Renal pelvis (tissue), 4 donors: Measurements from ENCODE around the gene CBFB. TPM values are rescaled to one million over a fixed set of nuclear protein-coding genes. Genes with fewer than 3 reads are reported as not detected.
"Not testable (repeated sequence)": the region's sequence is repeated elsewhere in the genome, so short reads cannot be mapped to it uniquely, and the experiment has no call there.

Experiments
- DNase-seq: peaks from one replicate; pipeline ENCODE4 v3.0.0-alpha.2; 2013
- polyA plus RNA-seq, 3 donors: library from polyadenylated mRNA; unstranded; fragments of 120-200 nt; gene quantifications; one replicate each; pipeline ENCODE4 v1.2.1, GENCODE V29; 2013; ENCODE audit not compliant: insufficient read length in 3 of 3

Gene CBFB
- polyA plus RNA-seq, 3 donors, result 65.4 to 70.1 (median 67.9) TPM

DNA sequence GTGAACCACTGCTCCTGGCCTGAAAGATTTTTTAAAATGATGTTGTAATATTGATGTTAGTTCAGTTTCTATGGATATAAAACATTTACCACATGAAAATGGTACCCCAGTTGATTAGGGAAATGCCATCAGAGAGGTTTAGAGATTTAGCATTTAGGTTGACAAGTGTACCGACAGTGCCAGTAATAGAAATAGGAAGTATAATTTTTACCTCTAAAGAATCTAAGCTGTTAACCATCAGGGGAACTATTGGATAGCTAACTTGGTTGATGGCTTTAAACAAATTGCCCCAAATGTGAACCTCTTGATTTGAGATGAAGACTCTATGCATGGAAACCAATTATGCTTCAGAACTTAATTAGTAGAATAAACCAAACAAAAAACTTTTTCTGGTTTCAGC is 6.4 kb downstream of the CBFB start:
- DNase-seq, result no peak

DNA sequence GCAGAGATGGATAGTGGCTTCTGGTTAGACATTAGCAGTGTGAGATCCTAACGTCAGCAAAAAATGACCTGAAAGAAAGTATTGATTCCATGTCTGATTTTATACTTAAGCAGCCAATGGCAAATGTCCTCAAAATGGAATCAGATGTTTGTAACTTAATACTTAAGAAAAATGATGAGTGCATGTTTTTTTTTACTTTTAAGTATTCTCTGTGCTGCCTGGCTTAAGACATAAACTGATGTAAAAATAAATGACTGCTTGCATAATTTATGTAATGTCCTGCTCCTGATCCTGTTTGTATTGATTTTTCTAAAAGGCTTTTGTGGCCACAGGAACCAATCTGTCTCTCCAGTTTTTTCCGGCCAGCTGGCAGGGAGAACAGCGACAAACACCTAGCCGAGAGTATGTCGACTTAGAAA is 7.4 kb downstream of the CBFB start:
- no peak for DNase-seq

DNA sequence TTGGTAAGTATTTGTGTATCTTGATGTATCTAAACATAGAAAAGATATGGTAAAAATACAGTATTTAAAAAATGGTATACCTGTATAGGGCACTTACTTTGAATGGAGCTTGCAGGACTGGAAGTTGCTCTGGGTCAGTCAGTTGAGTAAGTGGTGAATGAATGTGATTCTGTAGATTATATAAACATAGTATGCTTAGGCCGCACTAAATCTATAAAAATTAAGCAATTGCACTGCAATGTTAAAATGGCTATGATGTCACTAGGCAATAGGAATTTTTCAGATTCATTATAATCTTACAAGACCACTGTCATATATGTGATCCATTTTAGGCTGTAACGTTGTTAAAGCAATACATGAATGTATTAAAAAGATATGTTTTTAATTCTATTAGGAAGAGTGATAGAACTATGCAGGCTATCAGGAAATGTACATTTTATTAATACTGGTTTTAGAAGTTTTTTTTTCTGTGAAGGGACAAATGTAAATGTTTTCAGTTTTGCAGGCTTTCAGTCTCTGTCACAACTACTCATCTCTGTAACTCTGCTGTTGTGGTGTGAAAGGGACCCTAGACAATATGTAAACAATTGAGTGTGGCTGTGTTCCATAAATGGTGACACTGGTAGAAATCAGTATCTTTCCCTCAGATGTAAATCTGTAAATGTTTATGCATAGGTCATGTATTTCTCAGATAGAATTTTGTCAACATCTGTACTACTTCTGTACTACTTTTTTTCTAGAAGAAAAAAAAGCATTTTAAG is 10.5 kb downstream of the CBFB start:
- no peak for DNase-seq

DNA sequence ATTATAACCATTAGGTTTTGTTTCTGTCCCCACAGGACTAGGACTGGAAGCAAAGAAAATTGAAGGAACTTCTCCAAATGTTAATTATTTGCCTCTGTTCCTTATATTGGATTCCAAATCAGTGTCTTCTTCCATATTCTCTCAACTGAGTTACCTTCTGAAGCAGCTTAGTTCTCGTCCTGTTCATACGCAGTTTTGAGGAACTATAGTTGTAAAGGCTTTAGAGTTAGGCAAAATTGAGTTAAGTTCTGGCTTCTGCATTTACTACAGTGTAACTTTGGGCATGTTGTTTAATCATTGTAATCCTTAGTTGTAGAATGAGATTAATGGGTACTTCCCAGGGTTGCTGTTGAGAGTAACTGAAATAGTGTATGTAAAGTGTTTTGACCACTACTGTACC is 11.2 kb downstream of the CBFB start:
- DNase-seq, result no peak

- DNase-seq, result no peak
Measured at GRCh38 chr16:67040906-67041305, 12.0 kb downstream of the CBFB start.

- DNase-seq, result not testable (repeated sequence)
Measured at GRCh38 chr16:67041520-67041919, 12.6 kb downstream of the CBFB start.

DNA sequence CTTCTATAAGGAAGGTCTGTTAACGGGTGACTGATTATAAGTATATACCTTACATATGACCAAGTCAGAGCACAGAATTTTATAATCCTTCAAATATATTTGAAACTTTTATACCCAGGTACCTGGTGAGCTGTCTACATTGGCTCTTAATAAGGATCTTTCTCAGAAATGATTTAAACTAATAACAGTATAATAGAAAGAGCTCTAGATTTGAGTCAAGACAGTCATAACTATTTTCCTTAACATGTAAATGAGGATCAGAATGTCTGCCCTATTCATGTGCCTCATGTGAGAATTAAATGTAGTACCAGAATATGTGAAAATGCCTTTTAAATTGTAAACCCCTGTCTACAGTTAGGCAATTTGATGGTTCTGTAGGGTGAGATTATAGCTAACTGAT is 14.5 kb downstream of the CBFB start:
- DNase-seq, result no peak

DNA sequence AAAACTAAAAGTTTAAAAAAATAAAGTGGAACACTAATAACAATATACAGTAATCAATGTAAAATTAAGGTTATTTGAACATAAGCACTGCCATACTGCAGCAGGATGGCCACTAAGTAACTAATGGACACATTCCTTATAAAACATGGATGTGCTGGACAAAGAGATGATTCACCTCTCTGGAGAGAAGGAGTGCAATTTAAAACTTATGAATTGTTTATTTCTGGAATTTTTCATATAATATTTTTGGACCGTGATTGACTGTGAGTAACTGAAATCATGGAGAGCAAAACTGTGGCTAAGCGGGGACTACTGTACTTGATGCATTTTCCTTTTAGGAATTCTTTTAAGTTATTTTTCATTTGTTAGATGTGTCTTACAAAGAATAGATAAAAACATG is 21.8 kb downstream of the CBFB start:
- no peak for DNase-seq

- DNase-seq, result no peak
Measured at GRCh38 chr16:67052399-67052798, 23.4 kb downstream of the CBFB start.

DNA sequence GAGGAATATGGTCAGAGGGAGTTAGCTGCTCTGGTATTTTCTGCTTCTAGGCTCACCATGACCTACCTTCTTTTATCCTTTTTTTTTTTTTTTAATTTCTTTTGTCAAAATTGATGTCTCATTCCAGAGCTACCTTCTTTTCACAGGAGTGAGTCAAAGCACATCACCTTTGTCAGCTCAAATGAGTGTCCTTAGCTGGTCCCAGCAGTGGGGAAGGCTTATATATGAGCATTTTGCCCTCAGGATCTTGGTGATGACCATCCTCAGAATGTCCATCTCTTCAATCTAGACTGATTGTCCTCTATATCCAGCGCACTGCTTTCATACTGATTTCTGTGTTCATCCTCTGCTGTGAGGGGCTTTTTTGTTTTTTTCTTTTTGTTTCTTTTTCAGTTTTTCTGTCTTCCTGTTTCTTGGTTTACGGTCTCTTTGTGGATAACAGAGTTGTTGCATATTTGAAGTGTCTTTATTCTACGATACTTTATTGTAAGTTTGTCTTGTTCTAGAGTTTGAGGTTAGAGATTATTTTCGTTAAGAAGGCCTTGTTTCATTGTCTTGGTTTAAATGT is 24.9 kb downstream of the CBFB start:
- DNase-seq, result no peak

DNA sequence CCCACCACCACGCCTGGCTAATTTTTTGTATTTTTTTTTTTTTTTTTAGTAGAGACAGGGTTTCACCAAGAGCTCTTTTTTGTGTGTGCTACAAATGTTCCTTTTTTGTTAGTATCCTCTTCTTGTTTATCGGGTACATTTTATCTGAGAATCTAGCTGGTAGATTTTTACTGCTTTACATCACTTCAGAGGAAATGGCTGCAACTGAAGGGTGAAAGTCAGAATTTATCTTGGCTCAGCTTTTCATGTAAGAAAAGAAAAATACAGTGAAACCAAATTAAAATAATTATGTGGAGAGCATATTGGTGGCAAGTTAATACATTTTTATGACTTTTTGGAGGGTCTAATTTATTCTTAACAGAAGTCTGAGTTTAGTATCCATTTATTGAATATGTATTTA is 26.0 kb downstream of the CBFB start:
- DNase-seq, result no peak

DNA sequence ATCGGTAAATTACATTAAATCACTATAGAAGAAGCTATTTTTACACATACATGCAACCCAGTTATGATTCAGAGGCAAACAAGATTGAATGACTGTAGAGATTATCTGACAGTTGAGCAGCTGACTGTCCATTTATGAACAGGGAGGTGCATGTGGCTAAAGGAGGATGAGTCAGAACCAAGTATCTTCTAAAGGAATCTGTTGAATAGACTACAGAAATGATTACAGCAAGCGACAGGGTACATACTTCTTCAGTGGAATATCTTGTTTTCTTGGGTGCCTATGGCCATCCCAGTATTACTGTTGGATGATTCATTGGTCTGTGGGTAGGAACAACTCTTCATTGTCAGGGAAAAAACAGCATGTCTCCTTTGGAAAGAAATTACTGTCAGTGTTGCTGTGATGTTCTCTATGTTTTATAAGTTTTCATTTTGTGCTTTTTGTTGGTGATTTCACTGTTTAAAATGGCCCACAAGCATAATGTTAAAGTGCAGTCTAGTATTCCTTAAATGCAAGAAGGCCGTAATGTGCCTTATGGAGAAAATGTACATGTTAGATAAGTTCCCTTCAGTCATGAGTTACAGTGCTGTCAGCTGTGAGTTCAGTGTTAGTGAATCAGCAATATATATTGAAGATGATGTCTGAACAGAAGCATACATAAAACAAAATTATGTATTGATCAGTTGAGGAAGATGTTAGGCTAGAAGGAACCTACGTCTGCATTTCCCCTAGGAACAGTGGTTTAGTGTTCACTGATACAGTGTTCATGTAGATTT is 27.0 kb downstream of the CBFB start:
- DNase-seq, result no peak

DNA sequence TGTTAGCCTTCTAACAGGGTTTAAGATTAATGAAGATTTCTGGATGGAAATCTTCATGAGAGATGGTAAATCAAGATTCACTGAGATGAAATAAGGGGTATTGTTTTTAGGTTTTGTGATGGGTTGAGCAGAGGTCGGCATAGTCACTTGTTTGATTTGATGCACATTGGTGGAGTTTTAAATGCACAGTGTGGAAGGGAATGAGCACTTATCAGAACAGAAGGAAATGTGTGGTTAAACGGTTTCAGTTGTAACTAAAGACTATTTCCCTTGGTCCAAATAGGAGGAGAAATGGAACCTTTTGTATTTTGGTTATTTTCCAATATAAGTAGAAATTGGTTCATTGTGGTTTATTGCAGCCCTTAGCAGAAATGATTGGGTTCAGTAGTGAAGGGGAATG is 34.1 kb downstream of the CBFB start:
- no peak for DNase-seq

- DNase-seq, result no peak
Measured at GRCh38 chr16:67068212-67068753, 39.3 kb downstream of the CBFB start.

DNA sequence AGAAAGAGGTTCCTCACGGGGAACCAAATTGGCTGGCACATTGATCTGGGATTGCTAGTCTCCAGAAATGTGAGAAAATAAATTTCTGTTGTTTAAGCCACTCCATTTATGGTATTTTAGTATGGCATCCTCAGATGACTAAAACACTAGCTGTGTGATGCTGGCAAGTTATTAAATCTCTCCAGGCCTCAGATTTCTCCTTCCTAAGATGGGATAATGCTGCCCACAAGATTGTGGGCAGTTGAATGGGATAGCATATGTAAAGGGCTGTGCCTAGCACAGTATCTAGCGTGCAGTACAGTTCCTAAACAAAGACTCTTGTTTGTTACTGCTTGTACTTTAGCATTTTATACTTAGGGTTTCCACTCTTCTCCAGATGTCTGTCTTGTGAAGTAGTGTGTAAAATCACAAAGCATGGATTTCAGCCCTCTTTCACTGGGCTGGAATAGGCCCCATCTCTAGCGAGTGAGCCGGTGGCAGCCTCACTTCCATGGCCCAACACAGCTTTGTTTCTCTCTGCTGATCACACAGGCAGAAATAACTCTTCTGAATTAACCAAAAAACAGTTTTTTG is 42.6 kb downstream of the CBFB start:
- no peak for DNase-seq

- no peak for DNase-seq
Measured at GRCh38 chr16:67075331-67075730, 46.4 kb downstream of the CBFB start.

- DNase-seq, result no peak
Measured at GRCh38 chr16:67077871-67078270, 48.9 kb downstream of the CBFB start.

- no peak for DNase-seq
Measured at GRCh38 chr16:67082100-67082499, 53.2 kb downstream of the CBFB start.

DNA sequence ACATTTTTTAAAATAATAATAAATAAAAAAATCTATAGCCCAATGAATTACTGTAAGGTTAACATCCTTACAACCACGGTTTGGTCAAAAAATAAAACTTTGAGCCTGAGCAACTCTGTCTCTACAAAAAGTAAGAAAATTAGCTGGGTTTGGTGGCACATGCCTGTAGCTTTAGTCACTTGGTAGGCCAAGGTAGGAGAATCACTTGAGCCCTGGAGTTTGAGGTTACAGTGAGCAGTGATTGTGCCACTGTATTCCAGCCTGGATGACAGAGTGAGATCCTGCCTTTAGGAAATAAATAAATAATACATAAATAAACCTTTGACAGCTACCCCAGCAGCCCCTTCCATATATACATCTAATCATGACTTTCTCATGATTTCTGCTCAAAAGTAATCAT is 53.9 kb downstream of the CBFB start:
- DNase-seq, result no peak

GRCh38 chr16:67084345-67085028 is 55.5 kb downstream of the CBFB start:
- DNase-seq, result no peak

GRCh38 chr16:67086822-67087221 is 57.9 kb downstream of the CBFB start:
- no peak for DNase-seq

- DNase-seq, result no peak
Measured at GRCh38 chr16:67087291-67087690, 58.3 kb downstream of the CBFB start.
